Left ventricle myocardium inferior (tissue), 1 donor: ENCODE results near the gene SLCO4A1. TPM values are rescaled to one million over a fixed set of nuclear protein-coding genes. Genes with fewer than 3 reads are reported as not detected.

Experiments used
- DNase-seq: peaks from one replicate; pipeline ENCODE4 v3.0.0-alpha.2; 2020
- H3K27ac ChIP-seq: fragments of 200-600 bp; replicated peaks from 2 replicates; pipeline ENCODE4 v1.8.0; 2021
- H3K27me3 ChIP-seq: fragments of 200-600 bp; 2 replicates; pipeline ENCODE4 v1.8.0; 2021; ENCODE audit warnings: low read depth
- H3K36me3 ChIP-seq: fragments of 200-600 bp; 2 replicates; pipeline ENCODE4 v1.8.0; 2021
- H3K4me1 ChIP-seq: fragments of 200-600 bp; 2 replicates; pipeline ENCODE4 v1.8.0; 2021
- H3K4me3 ChIP-seq: fragments of 200-600 bp; 2 replicates; pipeline ENCODE4 v1.8.0; 2021; ENCODE audit warnings: mild to moderate bottlenecking, moderate library complexity
- H3K9me3 ChIP-seq: fragments of 200-600 bp; replicated peaks from 2 replicates; pipeline ENCODE4 v1.8.0; 2021
- intact Hi-C: fragments of 100-400 bp; cut with micrococcal nuclease; formaldehyde crosslinking; loops from one replicate; pipeline ENCODE4 v1.11.0; 2022
- total RNA-seq: library from RNA; stranded (reverse); fragmentation: NEBNext Ultra II Directional; extraction: Animal tissue kit (Norgen Biotek cat#: 25700); gene quantifications from one replicate; pipeline ENCODE4 v1.2.1, GENCODE V29; 2021
- TF ChIP-seq, protein P1 (sequence below): fragments of 200-600 bp; IDR thresholded peaks from 2 replicates; pipeline ENCODE4 v1.8.0; 2021; ENCODE audit warnings: antibody characterized with exemption, mild to moderate bottlenecking, borderline replicate concordance
- donor health status: DM: no; HTN: yes; CAD: no; lungs with severe emphysema.

The SLCO4A1 gene
- total RNA-seq, 1 donor from 2014 or later, result 12.7 TPM

DNA sequence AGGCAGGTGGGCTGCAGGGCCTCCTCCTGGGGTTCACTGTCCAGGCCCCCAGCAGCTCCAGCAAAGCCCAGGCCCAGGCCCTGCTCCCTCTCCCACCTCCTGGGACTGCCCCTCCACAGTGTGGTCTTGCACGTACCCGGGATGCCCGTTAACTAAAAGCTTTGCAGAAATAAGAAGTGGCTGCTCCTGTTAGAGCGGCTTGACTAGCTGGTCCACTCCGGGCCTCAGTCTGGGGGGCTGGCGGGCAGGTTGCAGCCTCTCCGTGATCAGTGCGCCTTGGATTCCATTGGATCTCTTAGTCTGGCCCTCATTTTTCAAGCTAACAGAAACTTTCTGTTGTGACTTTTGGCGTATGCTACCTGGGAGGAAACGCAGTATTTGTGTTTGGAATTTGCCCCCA lies 26.9 kb downstream of the SLCO4A1 start:
- H3K36me3 ChIP-seq, result peaks cover 23% of the 10 kb centered on the region
- H3K4me3 ChIP-seq, result no peak overlapping the region
- intact Hi-C loops, result loop anchor here (5.0 kb wide), 1 partner anchor 123 kb away; no protein-coding TSS in a partner anchor
- no peak overlapping the region for H3K27ac ChIP-seq
- no peak for DNase-seq
- H3K9me3 ChIP-seq, result no peaks in the 10 kb centered on the region
- TF ChIP-seq, protein P1, sequence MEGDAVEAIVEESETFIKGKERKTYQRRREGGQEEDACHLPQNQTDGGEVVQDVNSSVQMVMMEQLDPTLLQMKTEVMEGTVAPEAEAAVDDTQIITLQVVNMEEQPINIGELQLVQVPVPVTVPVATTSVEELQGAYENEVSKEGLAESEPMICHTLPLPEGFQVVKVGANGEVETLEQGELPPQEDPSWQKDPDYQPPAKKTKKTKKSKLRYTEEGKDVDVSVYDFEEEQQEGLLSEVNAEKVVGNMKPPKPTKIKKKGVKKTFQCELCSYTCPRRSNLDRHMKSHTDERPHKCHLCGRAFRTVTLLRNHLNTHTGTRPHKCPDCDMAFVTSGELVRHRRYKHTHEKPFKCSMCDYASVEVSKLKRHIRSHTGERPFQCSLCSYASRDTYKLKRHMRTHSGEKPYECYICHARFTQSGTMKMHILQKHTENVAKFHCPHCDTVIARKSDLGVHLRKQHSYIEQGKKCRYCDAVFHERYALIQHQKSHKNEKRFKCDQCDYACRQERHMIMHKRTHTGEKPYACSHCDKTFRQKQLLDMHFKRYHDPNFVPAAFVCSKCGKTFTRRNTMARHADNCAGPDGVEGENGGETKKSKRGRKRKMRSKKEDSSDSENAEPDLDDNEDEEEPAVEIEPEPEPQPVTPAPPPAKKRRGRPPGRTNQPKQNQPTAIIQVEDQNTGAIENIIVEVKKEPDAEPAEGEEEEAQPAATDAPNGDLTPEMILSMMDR, result no peak
- peaks cover 13% of the 10 kb centered on the region for H3K27me3 ChIP-seq
- H3K4me1 ChIP-seq, result peaks cover 26% of the 10 kb centered on the region

DNA sequence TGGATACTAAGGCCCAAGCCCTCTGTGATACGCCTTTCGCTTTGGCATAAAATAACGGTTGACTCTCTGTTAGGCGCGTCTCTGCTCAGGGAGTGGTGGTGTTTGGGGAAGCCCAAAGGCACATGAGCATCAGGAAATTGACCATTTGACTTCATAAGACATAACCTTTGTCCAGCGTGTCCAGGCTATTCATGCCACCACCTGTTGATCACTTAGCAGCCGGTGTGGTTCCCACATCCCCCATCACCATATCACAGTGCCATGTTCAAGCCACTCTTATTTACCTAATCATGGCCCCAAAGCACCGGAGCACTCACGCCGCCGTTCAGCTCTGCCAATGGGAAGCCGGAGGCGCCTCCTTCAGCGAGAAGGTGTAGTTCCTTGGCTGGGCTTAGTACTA lies 27.9 kb downstream of the SLCO4A1 start:
- peaks cover 23% of the 10 kb centered on the region for H3K36me3 ChIP-seq
- no peak overlapping the region for H3K27ac ChIP-seq
- intact Hi-C loops, result no loop called here
- DNase-seq, result no peak
- no peaks in the 10 kb centered on the region for H3K9me3 ChIP-seq
- peaks cover 20% of the 10 kb centered on the region for H3K27me3 ChIP-seq
- TF ChIP-seq, protein P1, result no peak
- H3K4me3 ChIP-seq, result no peak overlapping the region
- H3K4me1 ChIP-seq, result peaks cover 24% of the 10 kb centered on the region

DNA sequence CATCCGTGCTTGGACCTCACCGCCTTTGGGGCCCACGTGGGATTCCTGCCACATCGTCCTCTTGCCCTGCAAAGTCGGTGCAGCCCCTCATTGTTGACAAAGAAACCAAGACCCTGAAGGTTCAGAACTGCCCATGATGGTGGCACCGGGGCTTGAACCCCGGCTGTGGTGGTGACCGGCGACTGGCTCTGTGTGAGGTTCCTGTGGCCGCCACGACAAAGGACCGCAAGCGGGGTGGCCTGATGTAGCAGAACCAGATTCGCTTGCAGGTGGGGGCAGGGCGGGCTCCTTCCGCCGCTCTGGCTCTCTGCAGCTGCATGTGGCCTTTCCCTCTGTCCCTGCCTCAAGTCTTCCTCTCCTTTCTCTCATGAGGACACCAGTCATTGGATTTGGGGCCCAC lies 28.7 kb downstream of the SLCO4A1 start:
- intact Hi-C loops, result no loop called here
- H3K9me3 ChIP-seq, result no peaks in the 10 kb centered on the region
- no peak overlapping the region for H3K27ac ChIP-seq
- H3K36me3 ChIP-seq, result peaks cover 23% of the 10 kb centered on the region
- H3K27me3 ChIP-seq, result peaks cover 27% of the 10 kb centered on the region
- no peak for DNase-seq
- H3K4me1 ChIP-seq, result peaks cover 20% of the 10 kb centered on the region
- TF ChIP-seq, protein P1, result no peak
- H3K4me3 ChIP-seq, result no peak overlapping the region

DNA sequence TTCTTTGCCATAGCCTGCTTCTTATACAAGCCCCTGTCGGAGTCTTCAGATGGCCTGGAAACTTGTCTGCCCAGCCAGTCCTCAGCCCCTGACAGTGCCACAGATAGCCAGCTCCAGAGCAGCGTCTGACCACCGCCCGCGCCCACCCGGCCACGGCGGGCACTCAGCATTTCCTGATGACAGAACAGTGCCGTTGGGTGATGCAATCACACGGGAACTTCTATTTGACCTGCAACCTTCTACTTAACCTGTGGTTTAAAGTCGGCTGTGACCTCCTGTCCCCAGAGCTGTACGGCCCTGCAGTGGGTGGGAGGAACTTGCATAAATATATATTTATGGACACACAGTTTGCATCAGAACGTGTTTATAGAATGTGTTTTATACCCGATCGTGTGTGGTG lies 29.5 kb downstream of the SLCO4A1 start:
- intact Hi-C loops, result no loop called here
- no peak for DNase-seq
- TF ChIP-seq, protein P1, result no peak
- Histone ChIP-seq H3K27ac (no peak overlapping the region), H3K27me3 (peaks cover 25% of the 10 kb centered on the region), H3K36me3 (peaks cover 23% of the 10 kb centered on the region), H3K4me3 (no peak overlapping the region), H3K9me3 (no peaks in the 10 kb centered on the region), H3K4me1 (peaks cover 13% of the 10 kb centered on the region)

DNA sequence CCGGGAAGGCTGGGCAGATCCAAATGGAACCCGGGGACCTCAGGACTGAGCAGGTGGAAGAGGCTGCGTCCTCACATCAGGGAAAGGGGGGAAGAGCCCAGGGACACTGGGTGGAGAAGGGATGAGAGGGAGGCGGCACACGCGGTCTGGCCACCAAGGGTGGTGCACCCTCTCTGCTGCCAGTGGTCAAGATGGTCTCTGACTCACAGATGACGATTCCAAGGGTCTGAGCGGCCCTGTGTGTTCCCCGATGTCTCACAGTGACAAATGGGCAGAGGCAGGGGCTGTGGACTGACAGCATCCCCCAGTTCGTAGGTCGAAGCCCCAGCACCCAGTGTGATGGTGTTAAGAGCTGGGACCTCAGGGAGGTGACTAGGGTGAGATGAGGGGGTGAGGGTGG lies 32.1 kb downstream of the SLCO4A1 start:
- peaks cover 37% of the 10 kb centered on the region for H3K27me3 ChIP-seq
- no peak for DNase-seq
- intact Hi-C loops, result no loop called here

More for the DNA sequence above, 32.1 kb downstream of the SLCO4A1 start:
- TF ChIP-seq, protein P1, result no peak
- Histone ChIP-seq H3K36me3 (peaks cover 13% of the 10 kb centered on the region), H3K9me3 (no peaks in the 10 kb centered on the region), H3K4me1 (no peaks in the 10 kb centered on the region), H3K27ac (no peak overlapping the region), H3K4me3 (no peak overlapping the region)
